Measurements from ENCODE around the gene ACACB. TPM values are rescaled to one million over a fixed set of nuclear protein-coding genes. Genes with fewer than 3 reads are reported as not detected.

Gene ACACB
- total RNA-seq, 1 donor from 2014 or later, result 130 TPM

- H3K27ac ChIP-seq, result no peak overlapping the region
- peaks cover 0 to 61% of the 10 kb centered on the region in 2 donors for H3K36me3 ChIP-seq
- TF ChIP-seq POLR2AphosphoS5 (IDR thresholded peaks at IDR 0.05; ENCODE audit: insufficient read depth in 1 of 2, low read depth in 1 of 2) (no peak), CTCF (IDR thresholded peaks at IDR 0.05) (no peak), POLR2A (IDR thresholded peaks at IDR 0.05) (no peak)
- no peaks in the 10 kb centered on the region for H3K4me1 ChIP-seq
- H3K9me3 ChIP-seq, result no peaks in the 10 kb centered on the region
- DNase-seq (ENCODE audit: extremely low spot score in 2 of 2), result no peak
- intact Hi-C loops (cut with DNase I), result no loop called here
- no peaks in the 10 kb centered on the region for H3K27me3 ChIP-seq
- no peak overlapping the region for H3K4me3 ChIP-seq
Measured at GRCh38 chr12:109223211-109223610, 106.8 kb downstream of the ACACB start.

GRCh38 chr12:109223868-109224267 lies 107.5 kb downstream of the ACACB start:
- H3K9me3 ChIP-seq, result no peaks in the 10 kb centered on the region
- DNase-seq (ENCODE audit: extremely low spot score in 2 of 2), result no peak
- TF ChIP-seq POLR2AphosphoS5 (IDR thresholded peaks at IDR 0.05; ENCODE audit: insufficient read depth in 1 of 2, low read depth in 1 of 2), result no peak
- no peak for TF ChIP-seq POLR2A (IDR thresholded peaks at IDR 0.05)
- TF ChIP-seq CTCF (IDR thresholded peaks at IDR 0.05), result no peak
- H3K36me3 ChIP-seq, result peaks cover 0 to 62% of the 10 kb centered on the region in 2 donors
- H3K4me3 ChIP-seq, result no peak overlapping the region
- intact Hi-C loops (cut with DNase I), result no loop called here
- H3K27me3 ChIP-seq, result no peaks in the 10 kb centered on the region
- no peak overlapping the region for H3K27ac ChIP-seq
- H3K4me1 ChIP-seq, result no peaks in the 10 kb centered on the region

GRCh38 chr12:109228664-109229063 lies 112.3 kb downstream of the ACACB start:
- Histone ChIP-seq H3K27me3 (no peaks in the 10 kb centered on the region), H3K9me3 (no peaks in the 10 kb centered on the region), H3K4me3 (no peak overlapping the region), H3K4me1 (no peaks in the 10 kb centered on the region), H3K36me3 (peaks cover 0 to 65% of the 10 kb centered on the region in 2 donors), H3K27ac (no peak overlapping the region)
- no peak for TF ChIP-seq CTCF (IDR thresholded peaks at IDR 0.05)
- TF ChIP-seq POLR2A (IDR thresholded peaks at IDR 0.05), result no peak
- TF ChIP-seq POLR2AphosphoS5 (IDR thresholded peaks at IDR 0.05; ENCODE audit: insufficient read depth in 1 of 2, low read depth in 1 of 2), result no peak
- intact Hi-C loops (cut with DNase I), result no loop called here
- no peak for DNase-seq (ENCODE audit: extremely low spot score in 2 of 2)

GRCh38 chr12:109230193-109230592 lies 113.8 kb downstream of the ACACB start:
- H3K27me3 ChIP-seq, result no peaks in the 10 kb centered on the region
- H3K9me3 ChIP-seq, result no peaks in the 10 kb centered on the region
- no peaks in the 10 kb centered on the region for H3K4me1 ChIP-seq
- no peak for TF ChIP-seq POLR2A (IDR thresholded peaks at IDR 0.05)
- TF ChIP-seq POLR2AphosphoS5 (IDR thresholded peaks at IDR 0.05; ENCODE audit: insufficient read depth in 1 of 2, low read depth in 1 of 2), result no peak
- TF ChIP-seq CTCF (IDR thresholded peaks at IDR 0.05), result no peak
- no peak overlapping the region for H3K27ac ChIP-seq
- peaks cover 5 to 64% of the 10 kb centered on the region in 2 donors for H3K36me3 ChIP-seq
- DNase-seq (ENCODE audit: extremely low spot score in 2 of 2), result no peak
- H3K4me3 ChIP-seq, result no peak overlapping the region
- intact Hi-C loops (cut with DNase I), result no loop called here

GRCh38 chr12:109232731-109233130 lies 116.3 kb downstream of the ACACB start:
- Histone ChIP-seq H3K27ac (no peak overlapping the region), H3K9me3 (no peaks in the 10 kb centered on the region), H3K4me1 (no peaks in the 10 kb centered on the region), H3K27me3 (no peaks in the 10 kb centered on the region), H3K36me3 (peaks cover 5 to 70% of the 10 kb centered on the region in 2 donors), H3K4me3 (no peak overlapping the region)
- no peak for DNase-seq (ENCODE audit: extremely low spot score in 2 of 2)
- no peak for TF ChIP-seq POLR2A (IDR thresholded peaks at IDR 0.05)
- TF ChIP-seq CTCF (IDR thresholded peaks at IDR 0.05), result no peak
- no peak for TF ChIP-seq POLR2AphosphoS5 (IDR thresholded peaks at IDR 0.05; ENCODE audit: insufficient read depth in 1 of 2, low read depth in 1 of 2)
- intact Hi-C loops (cut with DNase I), result no loop called here

Data from vagina (tissue), 2 donors.